ENCODE measurements around the gene HOXA11.

Gene HOXA11

DNA sequence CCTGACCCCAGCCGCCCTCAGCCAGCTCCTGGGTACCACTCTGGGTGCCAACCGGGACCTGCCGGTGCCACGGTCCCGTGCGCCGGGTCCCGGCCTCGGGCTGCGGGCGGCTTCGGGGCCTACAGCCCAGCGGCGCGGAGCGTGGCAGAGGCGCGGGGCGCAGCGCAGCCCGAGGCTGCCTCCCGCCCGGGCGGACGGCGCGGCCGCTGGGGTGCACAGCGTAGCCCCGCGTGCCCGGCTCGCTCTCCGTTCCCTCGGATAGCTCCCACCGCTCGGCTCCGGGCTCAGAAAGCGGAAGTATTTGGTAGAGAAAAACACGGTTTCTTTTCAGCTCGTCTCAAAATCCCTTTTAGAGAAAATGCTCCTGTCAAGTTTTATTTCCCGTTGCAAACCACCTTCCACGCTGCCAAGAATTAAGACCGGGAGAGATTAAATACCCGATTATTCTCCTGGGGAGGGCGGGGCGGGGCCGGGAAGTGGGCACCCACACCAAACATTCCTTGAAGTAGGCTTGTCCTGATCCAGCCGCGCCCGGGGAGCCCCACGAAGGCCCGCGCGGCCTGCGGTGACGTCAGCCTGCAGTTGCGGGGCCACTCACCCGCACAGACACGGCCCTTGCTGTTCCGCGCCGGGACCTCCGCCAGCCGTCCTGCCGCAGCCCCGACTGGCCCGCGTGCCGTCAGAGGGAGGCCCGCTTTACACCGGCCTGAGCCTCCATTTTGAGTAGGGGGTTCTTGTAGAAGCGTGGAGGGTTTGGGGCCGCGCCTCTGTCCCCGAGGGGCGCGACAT is 7.7 kb upstream of the HOXA11 start:
- DNase-seq (ENCODE audit: low read depth in 2 of 2): no peak

DNA sequence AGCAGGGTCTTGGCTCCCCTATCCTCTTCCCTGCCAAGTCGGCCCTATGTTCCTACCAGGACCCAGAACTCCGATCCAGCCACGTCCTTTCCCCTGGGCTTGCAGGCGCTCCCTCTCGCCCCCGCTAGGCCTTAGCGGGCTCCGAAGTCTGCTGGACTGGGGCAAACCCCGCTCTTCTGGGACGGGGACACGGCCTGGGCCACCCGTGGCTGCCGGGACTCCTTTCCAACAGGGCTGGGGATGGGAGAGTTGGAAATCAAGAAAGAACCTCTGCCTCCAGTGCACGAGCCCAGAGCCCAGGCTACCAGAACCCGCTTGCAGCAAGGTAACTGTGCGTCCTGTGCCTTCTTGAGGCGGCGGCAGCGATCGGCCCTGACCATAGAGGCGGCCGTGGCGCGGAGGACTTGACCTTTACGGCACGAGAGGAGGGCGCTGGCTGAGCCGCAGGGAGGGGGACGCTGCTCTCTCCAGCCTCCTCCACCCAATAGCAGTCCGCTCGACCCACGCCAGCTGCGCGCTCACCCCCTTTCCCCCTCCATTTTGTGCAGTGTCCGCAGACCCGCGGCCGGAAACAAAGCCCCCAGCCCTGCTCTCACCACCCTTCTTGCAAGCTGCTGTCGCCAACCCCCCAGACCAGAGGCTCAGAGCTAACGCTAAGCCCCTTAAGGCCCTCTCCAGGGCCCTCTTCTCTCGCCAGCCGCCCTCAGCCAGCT is 7.0 kb upstream of the HOXA11 start:
- DNase-seq (ENCODE audit: low read depth in 2 of 2): no peak

GRCh38 chr7:27191161-27191731 is 6.2 kb upstream of the HOXA11 start:
- DNase-seq (ENCODE audit: low read depth in 2 of 2): no peak

DNA sequence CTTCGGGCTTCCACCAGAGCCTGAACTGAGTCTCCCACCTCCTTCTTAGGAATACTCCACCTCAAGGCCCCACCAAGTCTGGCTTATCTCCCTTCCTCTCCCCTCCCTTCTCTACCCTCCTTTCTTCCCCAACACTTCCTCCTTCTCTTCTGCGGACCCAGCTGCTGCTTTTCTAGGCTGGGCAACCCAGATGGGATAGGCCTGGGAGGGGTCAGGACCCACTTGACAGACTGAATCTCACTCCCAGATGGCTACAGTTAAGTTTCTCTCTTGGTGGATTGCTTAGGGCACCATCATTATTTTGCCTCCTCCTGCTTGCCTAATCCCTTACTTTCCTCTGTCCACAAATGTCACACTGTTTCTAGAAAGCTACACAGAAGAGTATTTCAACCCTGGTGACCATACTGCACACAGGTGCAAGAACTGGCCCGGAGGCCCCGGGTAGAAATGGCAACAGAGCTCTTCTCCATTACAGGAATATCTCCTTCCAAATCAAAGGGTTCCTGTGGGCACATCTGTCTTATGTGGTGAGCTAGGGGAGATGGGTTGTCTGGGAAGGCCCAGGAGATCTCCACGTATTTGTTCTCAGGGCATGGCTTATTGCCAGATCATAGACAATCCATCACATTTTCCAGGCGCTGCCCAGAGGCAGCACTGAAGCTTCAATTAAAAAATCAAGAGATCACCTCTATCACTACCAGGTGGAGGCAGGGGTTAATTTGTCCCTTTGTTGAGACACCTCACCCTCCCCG is 5.1 kb upstream of the HOXA11 start:
- DNase-seq (ENCODE audit: low read depth in 2 of 2): no peak

DNA sequence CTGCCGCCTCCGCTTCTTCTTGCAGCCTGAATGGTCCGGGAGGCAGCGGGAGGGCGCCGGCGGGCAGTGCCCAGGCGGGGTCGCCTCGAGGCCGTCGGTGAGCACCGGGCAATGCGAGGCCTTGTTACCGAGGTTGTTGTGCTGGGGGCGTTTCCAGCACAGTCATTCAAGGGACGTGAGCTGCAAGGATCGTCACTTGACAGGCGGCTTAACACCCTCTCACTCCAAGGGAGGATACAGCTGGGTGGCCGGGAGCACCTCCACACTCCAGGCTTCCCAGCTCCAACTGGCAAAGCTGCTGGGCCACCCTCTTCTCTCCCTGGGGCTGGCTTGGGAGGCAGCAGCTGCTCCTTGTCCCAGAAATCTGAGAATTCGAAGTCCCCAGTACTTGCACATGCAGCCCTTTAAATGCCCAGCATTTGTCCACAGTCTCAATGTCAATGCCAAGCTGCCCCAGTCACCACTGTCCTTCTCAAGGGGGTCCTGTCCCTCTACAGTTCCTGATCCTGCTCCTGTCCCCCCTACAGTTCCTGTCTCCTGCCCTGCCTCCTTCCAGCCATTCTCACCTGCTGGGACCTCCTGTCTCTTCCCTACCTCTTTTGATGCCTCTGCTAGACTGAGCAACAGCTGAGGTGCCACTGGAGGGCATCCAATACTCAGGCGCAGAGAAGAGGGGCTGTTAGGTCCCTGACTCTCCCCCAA is 4.4 kb upstream of the HOXA11 start:
- no peak for DNase-seq (ENCODE audit: low read depth in 2 of 2)

DNA sequence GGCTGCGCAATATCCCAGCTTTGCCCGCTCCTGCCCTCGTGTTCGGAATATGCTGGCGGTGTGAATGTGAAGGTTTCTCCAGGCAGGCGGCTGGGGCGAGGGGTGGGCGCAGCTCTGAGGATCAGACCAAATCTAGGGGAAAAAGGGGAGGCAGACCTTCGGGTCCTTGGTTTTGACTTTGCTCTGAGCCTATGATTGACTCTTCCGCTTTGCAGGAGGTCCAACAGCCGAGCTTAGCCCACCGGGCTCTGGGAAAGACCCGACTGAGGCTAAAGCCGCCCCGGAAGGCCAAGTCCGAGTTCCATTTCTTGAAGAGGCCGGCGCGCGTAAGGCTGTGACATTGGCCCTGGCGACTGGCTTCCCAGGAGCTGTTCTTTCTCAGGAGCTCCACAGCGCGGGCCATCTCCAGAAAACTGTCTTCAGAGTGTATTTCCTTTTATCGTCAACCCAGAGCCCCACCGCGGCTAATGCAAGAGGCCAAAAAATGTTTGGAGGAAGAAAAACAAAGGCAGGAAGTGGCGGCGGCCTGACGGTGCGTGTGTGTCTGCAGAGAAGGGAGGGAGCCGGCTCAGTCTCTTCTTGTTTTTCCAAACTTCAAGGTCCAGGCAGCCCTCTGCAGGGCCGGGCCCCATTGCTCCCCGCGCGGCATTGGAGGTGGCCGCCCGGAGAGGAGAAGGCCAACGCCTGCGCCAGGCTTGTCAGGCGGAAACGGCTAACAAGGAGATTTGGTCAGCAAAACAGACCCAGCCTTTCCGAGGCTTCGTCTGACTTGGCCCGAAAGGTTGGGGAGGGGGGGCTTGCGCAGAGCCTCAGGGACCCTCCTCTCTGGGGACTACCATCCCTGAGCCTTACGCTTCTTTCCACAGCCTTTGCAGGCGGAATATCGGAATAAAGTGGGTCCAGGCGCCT is 3.6 kb upstream of the HOXA11 start:
- no peak for DNase-seq (ENCODE audit: low read depth in 2 of 2)

DNA sequence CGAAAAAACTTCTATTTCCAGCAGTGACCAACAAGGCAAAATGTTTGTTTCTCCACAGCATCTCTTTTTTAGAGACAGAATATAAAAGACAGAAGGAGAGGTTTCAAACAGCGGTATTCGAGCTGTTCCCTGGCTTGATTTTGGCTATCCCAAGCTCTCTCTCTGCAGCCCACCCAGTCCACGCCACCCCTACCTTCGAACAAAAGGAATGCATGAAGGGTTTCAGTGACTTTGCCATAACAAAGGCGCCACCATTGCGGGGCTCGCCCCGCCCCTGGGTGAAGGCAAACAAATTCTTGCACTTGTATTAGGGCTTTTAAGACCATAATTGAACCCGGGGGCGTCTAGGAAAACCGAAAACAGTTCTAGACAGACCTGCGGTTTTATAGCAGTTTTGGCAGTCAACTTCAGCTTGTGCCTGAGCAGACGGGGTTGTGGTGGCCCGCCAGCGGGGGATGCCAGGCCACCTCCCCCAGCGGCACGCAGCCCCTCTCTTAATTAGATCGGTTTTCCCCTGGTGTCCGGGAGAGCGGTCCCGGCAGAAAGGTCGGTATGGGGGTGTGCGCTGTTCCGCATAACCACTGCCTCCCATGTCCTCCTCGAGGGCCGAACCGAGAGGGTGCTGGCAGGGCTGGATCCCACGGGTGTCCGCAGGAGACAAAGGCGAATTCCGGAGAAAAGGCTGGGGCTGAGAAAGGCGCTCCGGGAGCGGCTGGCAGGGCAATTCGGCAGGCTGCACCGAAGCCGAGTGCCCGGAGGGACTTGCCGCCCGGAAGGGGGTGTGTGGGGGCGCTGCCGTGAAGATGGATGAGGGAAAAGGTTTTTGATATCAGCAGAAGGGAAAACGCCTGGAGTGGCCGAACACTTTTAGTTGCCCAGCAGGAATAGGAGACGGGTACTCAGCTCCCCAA is 2.7 kb upstream of the HOXA11 start:
- no peak for DNase-seq (ENCODE audit: low read depth in 2 of 2)

DNA sequence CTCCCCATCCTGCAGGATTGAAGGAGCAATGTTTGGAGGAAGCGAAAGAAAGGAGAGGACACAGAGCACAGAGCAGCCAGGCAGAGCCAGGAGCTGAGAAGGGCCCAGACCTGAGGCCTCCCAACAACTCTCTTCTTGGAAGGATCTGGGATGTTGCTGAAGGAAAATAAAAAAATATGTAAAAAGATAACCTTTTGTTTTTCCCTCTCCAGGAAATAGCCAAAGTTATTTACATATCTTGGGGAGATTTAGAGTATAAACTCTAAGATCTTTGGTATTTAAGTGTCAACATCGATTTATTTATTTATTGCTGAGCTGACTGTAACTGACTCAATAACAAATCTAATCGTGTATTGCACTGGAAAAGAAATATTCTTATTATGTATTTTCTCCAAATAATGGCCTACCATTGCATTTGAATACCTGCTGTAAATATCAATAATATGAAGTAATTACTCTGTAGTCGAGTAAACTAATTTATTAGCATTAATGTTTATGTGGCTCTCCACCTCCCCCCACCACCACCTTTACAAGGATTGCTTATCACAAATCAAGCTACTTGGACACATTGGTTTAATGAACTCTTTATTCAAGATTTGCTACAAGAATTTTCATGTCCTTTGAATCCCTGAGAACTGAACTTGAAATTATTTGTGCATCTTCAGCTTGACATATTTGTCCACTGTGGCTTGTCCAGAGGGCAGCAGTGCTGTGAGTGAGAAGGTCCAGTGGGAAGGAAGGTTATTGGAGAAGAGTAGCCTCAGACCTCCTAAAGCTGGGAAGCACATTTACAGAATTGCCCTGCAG is 1.8 kb upstream of the HOXA11 start:
- no peak for DNase-seq (ENCODE audit: low read depth in 2 of 2)

GRCh38 chr7:27185854-27186667 is 1.0 kb upstream of the HOXA11 start:
- no peak for DNase-seq (ENCODE audit: low read depth in 2 of 2)

GRCh38 chr7:27184337-27185012 is 557 bp downstream of the HOXA11 start:
- DNase-seq (ENCODE audit: low read depth in 2 of 2): no peak

- DNase-seq (ENCODE audit: low read depth in 2 of 2): no peak
Measured at GRCh38 chr7:27183682-27184336, 1.2 kb downstream of the HOXA11 start.

- no peak for DNase-seq (ENCODE audit: low read depth in 2 of 2)
Measured at GRCh38 chr7:27182861-27183681, 2.0 kb downstream of the HOXA11 start.

DNA sequence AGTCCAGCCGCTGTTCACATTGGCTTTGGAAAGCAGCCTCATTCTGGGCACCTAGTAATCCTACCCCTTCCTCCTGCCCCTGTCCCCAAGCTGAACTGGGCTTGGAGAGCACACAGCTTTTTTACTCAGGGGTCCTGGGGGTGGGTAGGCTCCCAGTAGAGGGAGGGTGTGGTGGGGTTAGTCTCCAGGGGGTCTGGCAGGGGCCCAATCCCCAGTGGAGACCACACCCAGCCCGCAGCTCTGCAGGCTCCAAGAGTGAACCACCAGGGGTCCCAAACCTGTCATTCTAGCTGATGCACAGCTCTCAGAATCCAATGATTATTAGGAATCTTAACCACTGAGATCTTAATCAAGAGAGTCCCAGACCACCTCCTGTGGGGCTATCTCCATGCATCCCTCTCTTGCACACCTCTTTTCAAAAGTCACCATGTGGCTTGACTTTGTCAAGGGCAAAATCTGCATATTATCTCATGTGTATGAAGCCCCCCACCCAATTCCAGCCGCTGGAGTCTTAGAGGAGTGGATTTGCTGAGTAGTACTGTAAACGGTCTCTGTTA is 2.7 kb downstream of the HOXA11 start:
- DNase-seq (ENCODE audit: low read depth in 2 of 2): no peak

- no peak for DNase-seq (ENCODE audit: low read depth in 2 of 2)
Measured at GRCh38 chr7:27181795-27182275, 3.2 kb downstream of the HOXA11 start.

All from stimulated activated CD4-positive, alpha-beta T cell treated with anti-CD3 and anti-CD28 coated beads, Interleukin-4, amount 100 ng/mL, for 48 hours (primary cell).